CD4-positive, alpha-beta memory T cell (primary cell): ENCODE measurements around the gene ASTN2. TPM values are rescaled to one million over a fixed set of nuclear protein-coding genes. Genes with fewer than 3 reads are reported as not detected.

Experiments
- CTCF ChIA-PET: fragments of 350-600 bp; sonication (Branson Sonifier 250); formaldehyde crosslinking; loops from one replicate; lab custom pipeline; 2021; ENCODE audit warnings: inconsistent platforms; ENCODE audit not compliant: partially characterized antibody; lab: Charles Lee
- POLR2A ChIA-PET: fragments of 350-600 bp; sonication (Branson Sonifier 250); formaldehyde crosslinking; loops from one replicate; lab custom pipeline; 2021; ENCODE audit not compliant: partially characterized antibody; lab: Charles Lee
- DNase-seq, 5 donors: peaks; one replicate each; pipeline versions ENCODE4 v3.0.0 to v3.0.0-alpha.2; 2020 to 2022; ENCODE audit warnings: mixed read lengths in 1 of 5
- H3K27ac ChIP-seq: one replicate; pipeline ENCODE4 v1.7.0; 2013; ENCODE audit warnings: low read depth, low read length
- H3K27me3 ChIP-seq: 2 replicates; pipeline ENCODE4 v1.7.0; 2013; ENCODE audit warnings: mild to moderate bottlenecking, low read length, moderate library complexity; ENCODE audit not compliant: insufficient read depth
- H3K36me3 ChIP-seq: 2 replicates; pipeline ENCODE4 v1.7.0; 2013; ENCODE audit warnings: mild to moderate bottlenecking, low read length, moderate library complexity; ENCODE audit not compliant: insufficient read depth
- H3K4me1 ChIP-seq: 2 replicates; pipeline ENCODE4 v1.7.0; 2013; ENCODE audit warnings: mild to moderate bottlenecking, low read length, moderate library complexity; ENCODE audit not compliant: insufficient read depth
- H3K4me3 ChIP-seq, 2 donors: one replicate each; pipeline ENCODE4 v1.7.0; 2013; ENCODE audit warnings: low read length in 2 of 2, mild to moderate bottlenecking in 1 of 2
- H3K9me3 ChIP-seq, 2 donors: one replicate each; pipeline ENCODE4 v1.7.0; 2013; ENCODE audit warnings: low read length in 2 of 2, control low read depth in 1 of 2; ENCODE audit not compliant: control insufficient read depth in 1 of 2
- H3K27ac Mint-ChIP-seq, 7 donors: one replicate each; pipeline ENCODE4 v1.8.0; 2020 to 2021; ENCODE audit warnings: mixed read lengths in 7 of 7, mild to moderate bottlenecking in 6 of 7, inconsistent platforms in 3 of 7, moderate library complexity in 3 of 7
- H3K27me3 Mint-ChIP-seq, 2 donors: one replicate each; pipeline ENCODE4 v1.8.0; 2020 to 2021; ENCODE audit warnings: mixed read lengths in 2 of 2
- H3K36me3 Mint-ChIP-seq, 2 donors: one replicate each; pipeline ENCODE4 v1.8.0; 2020 to 2021; ENCODE audit warnings: mixed read lengths in 2 of 2, inconsistent platforms in 1 of 2, mild to moderate bottlenecking in 1 of 2
- H3K4me1 Mint-ChIP-seq, 4 donors: one replicate each; pipeline ENCODE4 v1.8.0; 2020 to 2021; ENCODE audit warnings: mixed read lengths in 4 of 4, mild to moderate bottlenecking in 1 of 4
- H3K4me3 Mint-ChIP-seq, 8 donors: one replicate each; pipeline ENCODE4 v1.8.0; 2020 to 2021; ENCODE audit warnings: mixed read lengths in 8 of 8, mild to moderate bottlenecking in 7 of 8, moderate library complexity in 6 of 8, inconsistent platforms in 3 of 8
- H3K9me3 Mint-ChIP-seq, 8 donors: one replicate each; pipeline ENCODE4 v1.8.0; 2020 to 2021; ENCODE audit warnings: mixed read lengths in 8 of 8, mild to moderate bottlenecking in 5 of 8, inconsistent platforms in 3 of 8, moderate library complexity in 1 of 8
- intact Hi-C: fragments of 100-400 bp; cut with micrococcal nuclease; formaldehyde crosslinking; loops from one replicate; pipeline ENCODE4 v1.15.1; 2023
- polyA plus RNA-seq, 2 donors: library from polyadenylated mRNA; unstranded; fragments of 300-500 nt; fragmentation: Illumina TruSeq; gene quantifications; one replicate each; pipeline ENCODE4 v1.2.3, GENCODE V29; 2021
- total RNA-seq, 2 experiments: library from RNA; stranded (reverse); gene quantifications; one replicate each; pipeline ENCODE4 v1.2.3, GENCODE V29; 2021

ASTN2 gene
- total and polyA plus RNA-seq, 4 experiments from 2014 or later = 2.7 to 5.9 (median 4.8) TPM

- CTCF ChIA-PET = interaction anchor here (1.4 kb wide), 1 partner anchor 8 kb away, joined by 4 read pairs; no protein-coding TSS in a partner anchor
- Mint-ChIP-seq H3K27ac (no peak overlapping the region), H3K9me3 (peaks cover 0 to 2% (median 0%) of the 10 kb centered on the region in 8 donors), H3K4me3 (no peak overlapping the region), H3K4me1 (no peaks in the 10 kb centered on the region), H3K27me3 (no peaks in the 10 kb centered on the region), H3K36me3 (peaks cover 0 to 8% of the 10 kb centered on the region in 2 donors)
- DNase-seq = no peak
- Histone ChIP-seq H3K4me3 (no peak overlapping the region), H3K9me3 (no peaks in the 10 kb centered on the region), H3K27me3 (no peaks in the 10 kb centered on the region), H3K4me1 (no peaks in the 10 kb centered on the region), H3K36me3 (no peaks in the 10 kb centered on the region), H3K27ac (no peak overlapping the region)
- POLR2A ChIA-PET = no interaction called here
- intact Hi-C loops = loop anchor here (10.0 kb wide), 1 partner anchor 174 kb away; no protein-coding TSS in a partner anchor
Observed at GRCh38 chr9:116491219-116491618, 923.6 kb downstream of the ASTN2 start.

- H3K9me3 ChIP-seq = no peaks in the 10 kb centered on the region
- DNase-seq = no peak
- H3K4me1 ChIP-seq = no peaks in the 10 kb centered on the region
- peaks cover 0 to 2% (median 0%) of the 10 kb centered on the region in 8 donors for H3K9me3 Mint-ChIP-seq
- H3K27me3 ChIP-seq = no peaks in the 10 kb centered on the region
- peaks cover 0 to 8% of the 10 kb centered on the region in 2 donors for H3K36me3 Mint-ChIP-seq
- intact Hi-C loops = loop anchor here (10.0 kb wide), 1 partner anchor 174 kb away; no protein-coding TSS in a partner anchor
- no peaks in the 10 kb centered on the region for H3K27me3 Mint-ChIP-seq
- no peak overlapping the region for H3K4me3 Mint-ChIP-seq
- no peak overlapping the region for H3K27ac Mint-ChIP-seq
- ChIA-PET POLR2A (no interaction called here), CTCF (no interaction called here)
- H3K4me3 ChIP-seq = no peak overlapping the region
- H3K27ac ChIP-seq = no peak overlapping the region
- no peaks in the 10 kb centered on the region for H3K36me3 ChIP-seq
- no peaks in the 10 kb centered on the region for H3K4me1 Mint-ChIP-seq
Observed at GRCh38 chr9:116490321-116490720, 924.5 kb downstream of the ASTN2 start.

GRCh38 chr9:116488373-116488772 is 926.5 kb downstream of the ASTN2 start:
- Histone ChIP-seq H3K27me3 (no peaks in the 10 kb centered on the region), H3K36me3 (no peaks in the 10 kb centered on the region), H3K4me3 (no peak overlapping the region), H3K9me3 (no peaks in the 10 kb centered on the region), H3K27ac (no peak overlapping the region), H3K4me1 (no peaks in the 10 kb centered on the region)
- no peak overlapping the region for H3K27ac Mint-ChIP-seq
- ChIA-PET POLR2A (no interaction called here), CTCF (no interaction called here)
- DNase-seq = no peak
- intact Hi-C loops = no loop called here
- no peaks in the 10 kb centered on the region for H3K27me3 Mint-ChIP-seq
- peaks cover 4 to 16% of the 10 kb centered on the region in 2 donors for H3K36me3 Mint-ChIP-seq
- no peak overlapping the region for H3K4me3 Mint-ChIP-seq
- H3K4me1 Mint-ChIP-seq = no peaks in the 10 kb centered on the region
- peaks cover 0 to 2% (median 0%) of the 10 kb centered on the region in 8 donors for H3K9me3 Mint-ChIP-seq

GRCh38 chr9:116484492-116485061 is 930.3 kb downstream of the ASTN2 start:
- Histone ChIP-seq H3K9me3 (no peaks in the 10 kb centered on the region), H3K27me3 (no peaks in the 10 kb centered on the region), H3K4me1 (no peaks in the 10 kb centered on the region), H3K36me3 (no peaks in the 10 kb centered on the region), H3K4me3 (no peak overlapping the region), H3K27ac (no peak overlapping the region)
- no peaks in the 10 kb centered on the region for H3K27me3 Mint-ChIP-seq
- ChIA-PET POLR2A (no interaction called here), CTCF (interaction anchor here (2.5 kb wide), 1 partner anchor 10 kb away, joined by 11 read pairs; no protein-coding TSS in a partner anchor)
- no peak for DNase-seq
- no peak overlapping the region for H3K4me3 Mint-ChIP-seq
- H3K9me3 Mint-ChIP-seq = peaks cover 0 to 2% (median 0%) of the 10 kb centered on the region in 8 donors
- intact Hi-C loops = no loop called here
- H3K4me1 Mint-ChIP-seq = no peaks in the 10 kb centered on the region
- peaks cover 5 to 20% of the 10 kb centered on the region in 2 donors for H3K36me3 Mint-ChIP-seq
- H3K27ac Mint-ChIP-seq = no peak overlapping the region

GRCh38 chr9:116483622-116484491 is 931.0 kb downstream of the ASTN2 start:
- no peaks in the 10 kb centered on the region for H3K4me1 ChIP-seq
- Mint-ChIP-seq H3K27me3 (no peaks in the 10 kb centered on the region), H3K4me1 (no peaks in the 10 kb centered on the region), H3K27ac (no peak overlapping the region), H3K36me3 (peaks cover 5 to 26% of the 10 kb centered on the region in 2 donors), H3K4me3 (no peak overlapping the region), H3K9me3 (peaks cover 0 to 2% (median 0%) of the 10 kb centered on the region in 8 donors)
- CTCF ChIA-PET = interaction anchor here (0.9 to 2.5 kb wide), 2 partner anchors 8 to 11 kb away, joined by 4 to 11 read pairs; no protein-coding TSS in a partner anchor
- no peaks in the 10 kb centered on the region for H3K36me3 ChIP-seq
- DNase-seq = no peak
- no peak overlapping the region for H3K4me3 ChIP-seq
- no peaks in the 10 kb centered on the region for H3K9me3 ChIP-seq
- intact Hi-C loops = no loop called here
- H3K27me3 ChIP-seq = no peaks in the 10 kb centered on the region
- H3K27ac ChIP-seq = no peak overlapping the region
- POLR2A ChIA-PET = no interaction called here

GRCh38 chr9:116482740-116483139 is 932.1 kb downstream of the ASTN2 start:
- Mint-ChIP-seq H3K9me3 (peaks cover 0 to 1% (median 0%) of the 10 kb centered on the region in 8 donors), H3K27me3 (no peaks in the 10 kb centered on the region), H3K4me1 (no peaks in the 10 kb centered on the region), H3K36me3 (peaks cover 5 to 25% of the 10 kb centered on the region in 2 donors), H3K27ac (no peak overlapping the region), H3K4me3 (no peak overlapping the region)
- Histone ChIP-seq H3K4me3 (no peak overlapping the region), H3K9me3 (no peaks in the 10 kb centered on the region), H3K27ac (no peak overlapping the region), H3K36me3 (no peaks in the 10 kb centered on the region), H3K4me1 (no peaks in the 10 kb centered on the region), H3K27me3 (no peaks in the 10 kb centered on the region)
- POLR2A ChIA-PET = no interaction called here
- intact Hi-C loops = no loop called here
- CTCF ChIA-PET = interaction anchor here (0.9 kb wide), 1 partner anchor 9 kb away, joined by 4 read pairs; no protein-coding TSS in a partner anchor
- no peak for DNase-seq

GRCh38 chr9:116480700-116481099 is 934.2 kb downstream of the ASTN2 start:
- H3K27me3 ChIP-seq = no peaks in the 10 kb centered on the region
- no peaks in the 10 kb centered on the region for H3K9me3 ChIP-seq
- ChIA-PET POLR2A (no interaction called here), CTCF (interaction anchor here (1.5 kb wide), 1 partner anchor 13 kb away, joined by 3 read pairs; no protein-coding TSS in a partner anchor)
- H3K4me3 Mint-ChIP-seq = no peak overlapping the region
- intact Hi-C loops = no loop called here
- H3K27me3 Mint-ChIP-seq = no peaks in the 10 kb centered on the region
- no peak overlapping the region for H3K4me3 ChIP-seq
- peaks cover 5 to 42% of the 10 kb centered on the region in 2 donors for H3K36me3 Mint-ChIP-seq
- H3K36me3 ChIP-seq = no peaks in the 10 kb centered on the region
- H3K4me1 ChIP-seq = no peaks in the 10 kb centered on the region
- no peak for DNase-seq
- H3K27ac ChIP-seq = no peak overlapping the region
- peaks cover 0 to 2% (median 0%) of the 10 kb centered on the region in 8 donors for H3K9me3 Mint-ChIP-seq
- no peak overlapping the region for H3K27ac Mint-ChIP-seq
- no peaks in the 10 kb centered on the region for H3K4me1 Mint-ChIP-seq
